HG03442 (cell line): ENCODE results near the gene MYO1E.

Experiments
- ATAC-seq: cut with Tn5 transposase; IDR thresholded peaks from one replicate; pipeline ENCODE4 v1.9.1; 2021; ENCODE audit warnings: mild to moderate bottlenecking, moderate library complexity; ENCODE audit not compliant: unreplicated experiment

The MYO1E gene

DNA sequence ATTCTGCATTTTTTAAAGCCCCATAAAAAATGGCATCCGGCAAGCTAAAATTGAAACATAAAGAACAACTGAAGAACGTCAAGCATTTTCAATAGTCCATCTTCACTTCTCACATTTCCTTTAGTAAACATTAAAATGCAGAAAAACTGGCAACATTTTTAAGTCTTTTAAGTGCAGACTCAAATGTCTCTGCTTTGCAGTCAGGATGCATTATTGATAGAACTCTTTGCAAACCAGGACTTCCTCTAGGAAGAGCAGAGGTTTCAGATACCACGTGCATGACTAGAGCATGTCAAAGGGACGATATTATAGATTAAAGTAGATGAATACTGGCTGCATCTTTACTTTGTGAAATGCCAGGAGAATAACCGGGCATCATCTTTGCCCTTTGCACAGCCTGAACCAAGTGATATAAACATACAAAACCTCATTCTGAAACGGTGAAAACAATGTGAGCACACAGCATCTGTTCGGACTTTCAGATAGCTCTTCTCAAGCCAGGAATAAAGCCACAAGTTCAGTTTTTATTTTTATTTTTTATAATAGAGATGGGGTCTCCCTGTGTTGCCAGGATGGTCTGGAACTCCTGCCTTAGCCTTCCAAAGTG, 101.0 kb downstream of the MYO1E start:
- no peak for ATAC-seq

DNA sequence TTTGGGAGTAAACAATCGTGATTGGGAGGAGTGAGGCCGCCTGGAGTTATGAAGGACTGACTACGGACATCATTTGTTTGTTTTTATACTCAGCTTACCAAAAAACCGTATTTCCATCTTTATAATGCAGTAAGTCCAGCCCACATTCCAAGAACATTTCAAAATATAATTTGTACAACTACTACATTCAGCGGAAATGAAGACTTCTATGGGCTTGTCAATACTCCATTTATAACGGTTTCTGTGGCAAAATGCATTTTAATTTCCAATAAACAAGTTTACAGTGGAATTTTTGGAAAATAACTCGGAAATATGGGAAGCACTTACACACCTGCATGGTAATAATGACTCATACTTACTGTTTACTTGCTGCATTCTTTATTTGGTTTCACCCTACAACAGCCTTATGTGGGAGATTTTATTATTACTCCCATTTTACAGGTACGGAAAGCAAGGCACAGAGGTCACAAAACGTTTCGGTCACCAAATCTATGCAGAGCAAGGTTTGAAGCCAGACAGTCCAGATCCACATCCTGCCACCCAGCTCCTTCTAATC, 103.7 kb downstream of the MYO1E start:
- no peak for ATAC-seq

- ATAC-seq: no peak
Measured at GRCh38 chr15:59268168-59268851, 104.4 kb downstream of the MYO1E start.

DNA sequence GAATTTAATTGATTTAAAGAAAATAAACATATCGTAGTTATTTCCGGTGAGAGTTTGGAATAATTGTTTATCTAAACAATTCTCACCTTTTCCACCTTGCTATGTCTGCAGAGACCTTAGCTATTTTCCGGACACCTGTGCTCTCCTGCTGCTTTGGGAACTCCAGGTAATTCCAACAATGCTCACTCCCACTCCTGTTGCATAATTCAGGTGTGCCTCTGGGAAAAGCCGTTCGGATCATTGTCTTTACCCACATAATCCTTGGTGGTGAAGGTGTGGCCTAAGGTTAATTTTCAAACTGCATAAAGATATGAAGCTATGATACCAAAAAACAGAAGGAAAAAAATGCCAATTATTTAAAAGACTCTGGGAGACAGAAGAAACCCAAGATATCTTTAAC, 106.6 kb downstream of the MYO1E start:
- no peak for ATAC-seq

GRCh38 chr15:59262316-59262715, 110.4 kb downstream of the MYO1E start:
- no peak for ATAC-seq

GRCh38 chr15:59260090-59260489, 112.6 kb downstream of the MYO1E start:
- no peak for ATAC-seq

GRCh38 chr15:59259137-59259943, 113.3 kb downstream of the MYO1E start:
- ATAC-seq: no peak

DNA sequence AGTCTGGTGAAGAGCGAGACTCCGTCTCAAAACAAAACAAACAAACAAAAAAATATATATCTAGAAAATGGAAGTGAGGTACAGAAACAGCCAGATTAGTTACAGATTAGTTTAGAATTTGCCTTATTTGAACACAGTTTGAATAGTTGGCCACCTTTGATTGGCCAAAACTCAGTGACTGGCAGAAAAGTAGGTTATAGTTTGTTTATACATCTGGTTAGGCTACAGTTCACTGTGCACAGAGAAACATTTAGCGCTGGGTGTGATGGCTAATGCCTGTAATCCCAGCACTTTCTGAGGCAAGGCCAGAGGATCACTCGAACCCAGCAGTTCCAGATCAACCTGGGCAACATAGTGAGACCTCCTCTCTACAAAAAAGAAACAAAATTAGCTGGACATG, 114.4 kb downstream of the MYO1E start:
- no peak for ATAC-seq

DNA sequence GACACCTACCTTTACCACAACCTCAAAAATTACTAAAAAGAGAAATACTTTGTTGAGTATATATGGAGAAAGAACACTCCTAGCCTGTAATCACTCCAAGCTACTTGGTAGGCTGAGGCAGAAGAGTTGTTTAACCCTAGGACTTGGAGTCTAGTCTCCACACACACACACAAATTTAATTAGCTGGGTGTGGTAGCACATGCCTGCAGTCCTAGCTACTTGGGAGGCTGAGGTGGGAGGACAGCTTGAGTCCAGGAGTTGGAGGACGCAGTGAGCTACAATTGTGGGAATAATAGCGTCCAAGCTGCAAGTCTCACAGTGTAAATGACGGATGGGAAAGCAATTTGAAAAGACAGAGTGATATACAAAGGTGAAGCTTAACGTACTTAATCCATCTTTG, 115.5 kb downstream of the MYO1E start:
- ATAC-seq: no peak

DNA sequence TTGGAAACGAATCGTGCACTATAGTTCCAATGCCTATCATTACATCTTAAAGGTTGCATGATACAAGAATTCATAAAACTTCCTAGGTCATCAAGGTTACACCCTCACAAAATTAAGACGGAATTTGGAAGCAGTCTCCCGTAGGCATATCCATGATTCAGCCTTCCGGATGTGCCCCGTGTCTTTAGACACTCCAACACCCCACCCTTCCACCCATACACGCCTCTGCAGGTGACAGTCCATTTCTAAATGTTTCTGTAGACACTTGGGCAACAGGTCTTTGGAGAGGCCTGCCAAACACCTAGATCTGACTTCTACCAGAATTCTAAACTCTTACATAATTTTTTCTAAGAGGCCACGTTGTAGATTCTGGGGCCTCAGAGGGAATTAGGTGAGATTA, 116.2 kb downstream of the MYO1E start:
- no peak for ATAC-seq

DNA sequence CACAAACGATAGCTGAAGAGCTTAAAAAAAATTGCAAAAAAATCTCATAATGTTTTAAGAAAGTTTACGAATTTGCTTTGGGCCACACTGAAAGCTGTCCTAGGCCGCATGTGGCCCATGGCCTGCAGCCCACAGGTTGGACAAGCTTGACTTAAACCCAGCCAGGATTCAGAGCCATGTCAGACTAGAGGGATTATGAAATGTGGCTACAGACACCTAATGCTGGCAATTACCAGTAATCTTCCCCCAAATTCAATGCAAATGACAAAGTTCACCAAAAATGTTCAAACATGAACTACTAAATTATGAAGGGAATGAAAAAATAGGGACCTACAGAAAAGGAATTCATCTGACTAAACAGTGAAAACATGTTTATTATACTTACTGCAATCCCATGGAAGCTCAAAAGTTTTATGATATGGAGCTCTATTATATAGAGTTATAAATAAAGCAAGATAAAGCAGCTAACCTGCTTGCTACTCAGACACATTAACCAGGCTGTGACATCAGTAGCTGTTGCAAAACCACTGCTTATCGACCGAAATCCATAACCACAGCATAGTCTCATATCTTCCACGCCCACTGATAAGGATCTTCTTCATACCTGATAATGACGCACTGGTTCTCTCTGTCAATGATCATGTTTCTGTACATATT, 116.9 kb downstream of the MYO1E start:
- ATAC-seq: no peak

DNA sequence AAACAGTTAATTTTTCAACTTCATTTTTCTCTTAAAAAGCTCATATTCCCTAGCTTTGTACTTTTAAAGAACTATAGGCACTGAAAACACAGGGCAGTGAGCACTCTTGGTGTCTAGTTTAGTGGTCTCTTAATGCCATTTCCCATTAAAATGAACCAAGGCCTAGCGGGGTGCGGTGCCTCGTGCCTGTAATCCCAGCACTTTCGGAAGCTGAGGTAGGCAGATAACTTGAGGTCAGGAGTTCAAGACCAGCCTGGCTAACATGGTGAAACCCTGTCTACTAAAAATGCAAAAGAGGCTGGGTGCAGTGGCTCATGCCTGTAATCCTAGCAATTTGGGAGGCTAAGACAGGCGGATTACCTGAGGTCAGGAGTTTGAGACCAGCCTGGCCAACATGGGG, 120.5 kb downstream of the MYO1E start:
- ATAC-seq: no peak

GRCh38 chr15:59251001-59251845, 121.4 kb downstream of the MYO1E start:
- peak; percentile 44 for ATAC-seq

GRCh38 chr15:59250249-59250648, 122.4 kb downstream of the MYO1E start:
- no peak for ATAC-seq

- ATAC-seq: peak; percentile 7
Measured at GRCh38 chr15:59249816-59250215, 122.9 kb downstream of the MYO1E start.

DNA sequence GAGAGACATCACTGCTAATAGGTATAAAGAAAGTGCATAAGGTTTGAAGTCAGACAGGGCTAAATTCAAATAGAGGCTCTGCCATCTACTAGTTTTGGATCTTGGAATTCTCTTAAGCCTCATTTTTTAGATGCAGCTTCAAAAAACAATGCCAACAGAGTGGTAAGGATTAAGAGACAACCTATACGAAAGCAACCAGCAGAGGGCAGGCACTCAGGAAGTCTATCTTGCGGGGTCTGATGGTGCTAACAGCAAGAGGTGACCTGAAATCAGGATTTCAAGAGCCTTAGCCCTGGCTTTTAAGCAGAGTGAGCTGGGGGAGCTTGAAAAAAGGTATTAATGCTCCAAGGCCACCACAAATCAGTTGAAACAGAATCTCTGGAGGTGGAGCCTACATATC, 125.3 kb downstream of the MYO1E start:
- no peak for ATAC-seq

- no peak for ATAC-seq
Measured at GRCh38 chr15:59245559-59245958, 127.1 kb downstream of the MYO1E start.

GRCh38 chr15:59244337-59244736, 128.3 kb downstream of the MYO1E start:
- peak; percentile 87 for ATAC-seq

- ATAC-seq: no peak
Measured at GRCh38 chr15:59243622-59244021, 129.0 kb downstream of the MYO1E start.

DNA sequence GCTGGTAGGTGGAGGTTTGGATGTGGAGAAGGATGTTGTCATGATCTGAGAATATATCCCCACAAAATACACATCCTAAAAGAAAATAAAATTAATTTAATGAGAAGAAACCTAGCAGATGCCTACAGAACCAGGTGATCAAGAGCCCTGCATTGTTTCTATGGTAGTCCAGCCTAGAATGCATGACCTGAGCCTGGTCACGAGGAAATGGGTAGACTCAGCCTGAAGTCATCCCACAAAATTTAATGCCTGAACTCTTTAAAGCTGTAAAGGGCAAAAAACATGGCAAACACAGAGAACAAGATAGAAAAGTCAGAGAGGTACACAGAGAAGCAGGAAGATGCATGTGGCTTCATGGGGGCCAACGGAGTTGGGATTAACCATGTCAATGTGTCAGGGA, 130.0 kb downstream of the MYO1E start:
- ATAC-seq: no peak
